Fibroblast of skin of right quadriceps (primary cell): Measurements from ENCODE around the gene ROPN1B.

Experiments used
- DNase-seq: peaks from one replicate; pipeline ENCODE4 v3.0.0-alpha.2; 2013

ROPN1B gene

DNA sequence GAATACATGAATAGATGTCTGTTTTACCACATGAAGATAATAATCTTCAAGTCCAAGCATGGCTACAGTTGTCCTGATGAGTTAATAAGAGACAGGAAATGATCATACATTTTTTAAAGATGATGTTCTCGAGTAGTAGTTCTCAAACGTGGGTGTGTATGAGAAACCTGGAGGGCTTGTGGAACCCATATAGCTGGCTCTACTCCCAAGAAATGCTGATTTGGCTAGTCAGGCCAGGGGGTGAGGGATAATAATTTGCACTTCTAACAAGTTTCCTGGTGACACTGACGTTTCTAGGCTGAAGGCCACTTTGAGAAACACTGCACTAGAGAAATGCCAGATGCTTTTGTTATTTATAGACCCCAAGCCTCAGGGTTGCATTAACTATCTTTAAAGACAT lies 37.0 kb downstream of the ROPN1B start:
- peak; percentile 77 for DNase-seq

DNA sequence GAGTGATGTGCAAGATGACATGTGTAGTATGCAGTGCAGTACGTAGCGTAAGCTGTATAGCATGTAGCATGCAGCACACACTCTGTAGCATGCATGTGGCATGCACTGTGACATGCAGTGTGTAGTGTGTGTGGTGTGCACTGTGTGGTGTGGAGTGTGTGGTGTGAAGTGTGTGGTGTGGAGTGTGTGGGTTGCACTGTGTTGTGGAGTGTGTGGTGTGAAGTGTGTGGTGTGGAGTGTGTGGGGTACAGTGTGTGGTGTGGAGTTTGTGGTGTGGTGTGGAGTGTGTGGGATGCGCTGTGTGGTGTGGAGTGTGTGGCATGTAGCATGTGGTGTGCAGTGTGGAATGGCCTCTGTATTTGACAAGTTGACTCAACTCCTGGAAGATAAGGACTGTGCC lies 39.2 kb downstream of the ROPN1B start:
- no peak for DNase-seq

DNA sequence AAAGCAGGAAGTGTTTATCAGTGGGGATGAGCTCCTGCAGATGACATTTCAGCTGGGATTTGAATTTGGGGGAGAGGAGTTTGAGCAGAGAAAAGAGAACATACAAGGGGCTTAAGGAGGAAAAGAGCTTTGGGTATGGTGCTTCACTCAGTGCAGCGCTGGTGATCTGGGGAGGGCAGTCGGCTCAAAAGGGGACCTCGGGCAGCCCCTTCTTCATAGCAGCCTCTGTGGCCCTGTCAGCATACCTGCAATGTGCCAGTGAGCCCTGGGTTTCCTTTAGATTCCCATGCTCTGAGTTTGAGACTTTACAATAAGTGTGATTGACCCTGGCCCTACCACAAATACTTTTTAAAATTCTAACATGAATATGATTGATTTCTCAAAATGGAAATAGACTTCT lies 40.2 kb downstream of the ROPN1B start:
- DNase-seq, result no peak

DNA sequence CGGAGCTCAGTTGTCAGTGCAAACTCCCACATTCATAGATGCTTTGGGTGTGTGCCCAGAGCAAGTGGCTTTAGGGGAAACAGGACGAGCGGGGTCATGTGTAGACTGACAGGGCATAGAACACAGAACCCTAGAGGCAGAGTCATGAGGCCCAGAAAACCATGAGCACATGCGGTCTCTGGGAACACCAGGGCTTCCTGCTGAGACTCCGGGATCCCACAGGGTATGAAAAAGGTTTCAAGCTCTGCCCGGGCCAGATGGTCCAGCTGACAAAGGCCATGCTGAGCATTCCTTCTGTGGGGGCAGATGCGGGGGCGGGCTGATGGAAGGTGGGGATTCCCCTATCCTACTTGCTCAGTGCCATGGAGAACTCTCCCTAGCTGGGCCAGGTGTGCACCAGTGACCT lies 44.8 kb downstream of the ROPN1B start:
- no peak for DNase-seq

DNA sequence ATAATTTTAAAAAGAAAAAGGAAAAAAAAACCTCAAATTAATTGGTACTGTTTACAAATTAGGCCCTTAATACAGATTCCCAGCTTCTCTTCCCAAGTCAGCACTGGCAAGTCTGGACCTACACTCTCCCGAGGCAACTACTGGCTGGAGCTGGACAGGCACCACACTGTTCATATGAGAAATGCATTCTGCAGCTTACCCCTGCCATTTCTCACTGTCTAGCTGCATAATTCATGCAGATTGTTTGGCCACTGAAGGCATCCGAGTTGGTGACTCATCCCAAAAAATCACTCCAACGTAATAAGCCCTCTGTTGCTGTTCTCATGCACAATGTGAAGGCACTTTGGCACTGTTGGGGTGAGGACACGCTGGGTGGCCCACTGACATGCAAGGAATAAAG lies 45.3 kb downstream of the ROPN1B start:
- DNase-seq, result peak; percentile 52

DNA sequence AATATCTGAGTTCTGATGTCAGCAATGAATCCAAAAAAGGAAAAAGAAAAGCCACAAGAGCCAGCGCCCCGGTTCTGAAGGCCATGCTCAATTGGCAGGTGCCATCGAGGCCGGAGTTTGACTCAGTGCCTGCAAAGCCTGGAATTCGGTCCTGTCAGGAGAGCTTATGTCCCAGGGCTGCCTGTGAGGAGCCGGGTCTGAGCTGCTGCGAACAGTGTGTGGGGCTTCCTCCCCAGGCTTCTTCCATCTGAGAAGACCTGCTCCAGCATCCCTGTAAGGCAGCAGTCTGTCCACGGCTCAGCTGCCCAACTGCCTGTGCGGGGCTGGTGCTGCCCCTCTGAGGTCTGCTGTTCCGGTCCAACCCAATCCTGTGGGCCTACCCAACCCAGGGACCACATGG lies 46.1 kb downstream of the ROPN1B start:
- no peak for DNase-seq

DNA sequence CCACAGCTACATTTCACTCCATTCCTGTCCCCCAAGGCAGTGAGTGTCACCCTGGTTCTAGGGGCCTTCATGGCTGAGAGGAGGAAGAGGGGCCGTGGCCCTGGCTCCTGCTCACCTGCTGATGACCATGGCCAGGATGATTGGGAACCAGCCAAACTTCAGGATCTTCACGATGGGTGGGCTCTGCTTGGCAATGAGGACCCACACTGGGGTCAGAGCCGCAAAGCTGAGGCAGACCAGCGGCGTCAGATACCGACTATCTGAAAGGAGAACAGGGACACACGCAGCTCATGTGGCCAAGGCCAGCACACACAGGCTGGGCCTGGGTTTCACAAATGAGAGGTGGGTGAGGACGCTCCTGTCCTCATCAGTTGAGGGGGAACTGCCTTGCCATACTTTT lies 47.6 kb downstream of the ROPN1B start:
- DNase-seq, result no peak

DNA sequence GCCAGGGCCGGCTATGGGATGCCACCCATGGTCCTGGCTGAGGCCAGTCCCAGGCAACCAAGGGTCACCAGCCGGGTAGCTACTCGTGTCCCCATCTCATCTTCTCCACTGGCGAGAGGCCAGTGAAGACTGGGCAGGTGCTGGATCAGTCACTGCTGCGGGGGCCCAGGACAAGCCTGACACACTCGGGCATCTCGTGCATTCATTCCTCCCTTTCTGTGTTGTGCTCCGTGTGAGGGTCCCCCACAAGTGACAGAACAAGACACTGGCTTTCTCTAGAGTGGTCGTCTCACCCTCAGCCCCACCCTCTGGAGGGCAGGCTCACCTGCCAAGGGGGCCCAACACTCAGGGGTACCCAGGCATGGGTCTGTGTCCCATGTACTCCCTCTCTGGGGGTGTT lies 48.4 kb downstream of the ROPN1B start:
- DNase-seq, result no peak

DNA sequence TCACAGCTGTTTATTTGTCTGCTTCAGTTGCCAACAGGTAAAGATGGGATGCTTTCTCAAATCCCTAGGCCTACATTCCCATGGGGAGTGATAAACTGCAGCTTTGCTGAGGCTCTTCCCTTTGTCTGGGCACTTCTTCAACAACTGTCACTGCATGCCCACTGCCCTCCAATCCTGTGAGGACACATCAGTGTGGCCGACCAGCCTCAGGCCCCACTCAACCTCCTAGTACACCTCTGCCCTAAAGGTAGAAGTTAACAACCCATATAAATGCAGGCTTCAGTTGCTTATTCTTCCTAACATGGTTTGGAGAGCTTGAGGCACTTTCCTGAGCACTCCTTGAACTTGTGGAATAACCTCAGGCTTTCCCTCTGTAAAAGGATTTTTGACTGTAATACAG lies 49.6 kb downstream of the ROPN1B start:
- DNase-seq, result no peak

DNA sequence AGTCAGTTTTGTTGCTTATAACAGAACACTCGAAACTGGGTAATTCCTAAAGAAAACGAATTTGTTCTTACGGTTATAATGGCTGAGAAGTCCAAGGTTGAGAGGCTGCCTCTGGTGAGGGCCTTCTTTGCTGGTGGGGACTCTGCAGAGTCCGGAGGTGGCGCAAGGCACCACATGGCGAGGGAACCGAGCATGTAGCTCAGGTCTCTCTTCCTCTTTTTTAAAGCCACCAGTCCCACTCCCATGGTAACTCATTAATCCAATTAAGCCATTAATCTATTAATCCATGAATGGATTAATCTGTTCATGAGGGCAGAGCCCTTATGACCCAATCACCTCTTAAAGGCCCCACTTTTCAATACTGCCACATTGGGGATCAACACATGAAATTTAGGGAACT lies 50.0 kb downstream of the ROPN1B start:
- no peak for DNase-seq

DNA sequence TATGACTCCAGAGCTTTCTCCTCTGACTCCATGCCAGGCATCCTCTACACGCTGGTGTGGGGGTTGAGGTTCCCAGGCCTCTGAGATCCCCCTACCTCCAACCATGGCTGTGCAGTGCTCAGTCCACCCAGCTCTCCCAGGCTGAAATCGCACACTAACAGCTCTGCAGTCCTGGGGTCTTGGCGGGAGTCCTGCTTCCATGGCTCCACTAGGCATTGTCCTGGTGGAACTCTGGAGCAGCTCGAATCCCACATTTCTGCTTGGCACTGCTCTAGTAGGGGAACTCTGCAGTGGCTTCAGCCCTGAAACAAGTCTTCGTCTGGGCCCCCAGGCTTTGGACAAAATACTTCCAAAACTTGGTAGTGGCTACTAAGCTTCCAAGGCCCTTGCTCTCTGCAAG lies 50.7 kb downstream of the ROPN1B start:
- no peak for DNase-seq

DNA sequence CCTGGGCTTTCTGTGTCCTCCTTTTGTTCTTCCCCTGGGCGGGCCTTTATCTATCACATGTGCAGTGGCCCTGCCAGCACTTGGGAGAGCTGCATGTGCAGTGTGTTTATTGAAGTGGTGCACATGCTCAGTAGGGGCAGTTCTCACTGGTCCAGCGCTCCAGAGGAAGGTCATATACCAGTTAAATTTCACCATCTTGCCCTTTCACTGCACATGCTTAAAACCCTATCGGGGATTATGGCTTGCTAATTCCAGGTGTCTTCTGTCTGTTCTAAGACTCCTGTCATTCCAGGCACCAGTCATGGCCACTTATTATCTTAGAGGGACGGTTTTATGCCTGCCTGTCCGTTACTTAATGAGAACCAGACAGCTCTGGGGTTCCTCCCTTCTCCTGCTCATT lies 52.2 kb downstream of the ROPN1B start:
- no peak for DNase-seq

DNA sequence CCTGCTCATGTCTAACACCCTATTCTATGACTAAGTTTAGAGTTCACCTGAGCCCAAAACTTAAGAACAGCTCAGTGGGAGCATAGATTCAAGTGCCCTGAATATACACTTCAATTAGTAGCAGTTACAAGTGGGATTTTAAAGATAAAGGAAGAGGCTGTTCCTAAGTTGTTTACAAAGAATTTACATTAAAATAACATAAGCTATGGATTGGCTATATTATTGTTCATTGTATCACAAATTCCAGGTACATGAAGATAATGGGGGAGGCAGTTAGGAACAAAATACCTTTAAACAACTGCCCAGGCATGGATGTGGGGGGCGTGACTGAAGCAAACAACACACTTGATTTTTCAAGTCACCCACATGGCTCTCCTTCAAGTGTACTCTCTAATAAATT lies 52.7 kb downstream of the ROPN1B start:
- no peak for DNase-seq

DNA sequence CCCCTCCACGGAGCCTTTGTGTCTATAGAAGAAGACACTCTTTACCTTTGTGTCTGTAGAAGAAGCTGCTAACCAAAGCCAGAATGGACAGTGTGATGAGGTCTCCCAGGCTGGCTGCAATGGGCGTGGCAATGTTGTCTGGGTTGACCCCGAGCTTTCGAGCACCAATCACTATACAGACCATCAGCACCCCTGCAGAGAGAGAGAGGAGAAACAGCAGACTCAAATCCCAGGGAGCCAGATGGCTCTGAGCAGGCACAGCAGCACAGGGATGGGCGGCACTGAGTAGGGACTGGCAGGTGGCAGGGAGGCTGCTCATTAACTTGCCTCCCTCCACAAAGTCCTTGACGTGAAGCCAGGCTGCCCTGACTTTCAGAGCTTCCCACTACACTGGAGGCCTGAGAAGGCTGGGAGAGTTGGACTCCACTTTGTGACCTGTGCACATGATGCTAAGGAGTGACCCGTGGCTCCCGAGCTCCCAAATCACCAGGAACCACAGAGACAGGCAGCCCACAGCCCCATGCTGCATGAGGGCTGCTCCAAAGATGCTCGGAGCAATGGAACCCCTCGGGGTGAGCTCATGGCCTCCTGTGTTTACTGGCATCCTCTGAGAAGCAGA lies 53.9 kb downstream of the ROPN1B start:
- DNase-seq, result no peak

DNA sequence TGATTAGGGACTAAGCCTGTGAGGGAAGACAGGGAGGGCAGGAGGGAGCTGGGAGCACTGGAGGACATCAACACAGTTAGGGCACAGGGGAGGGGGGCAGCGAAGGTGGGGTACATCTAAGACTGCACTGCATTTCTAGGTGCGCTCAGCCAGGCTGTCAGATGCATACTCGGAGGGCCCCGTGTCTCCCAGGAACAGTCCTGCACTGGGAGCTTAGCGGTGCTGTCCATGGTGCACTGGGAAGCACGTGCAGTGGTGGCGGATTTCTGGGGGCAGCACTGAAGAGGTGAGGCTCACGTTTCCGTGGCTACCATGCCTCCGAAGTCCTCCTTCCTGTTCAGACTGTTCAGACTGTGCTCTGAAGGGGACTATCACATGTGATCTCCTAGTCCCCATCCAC lies 54.4 kb downstream of the ROPN1B start:
- DNase-seq, result no peak

DNA sequence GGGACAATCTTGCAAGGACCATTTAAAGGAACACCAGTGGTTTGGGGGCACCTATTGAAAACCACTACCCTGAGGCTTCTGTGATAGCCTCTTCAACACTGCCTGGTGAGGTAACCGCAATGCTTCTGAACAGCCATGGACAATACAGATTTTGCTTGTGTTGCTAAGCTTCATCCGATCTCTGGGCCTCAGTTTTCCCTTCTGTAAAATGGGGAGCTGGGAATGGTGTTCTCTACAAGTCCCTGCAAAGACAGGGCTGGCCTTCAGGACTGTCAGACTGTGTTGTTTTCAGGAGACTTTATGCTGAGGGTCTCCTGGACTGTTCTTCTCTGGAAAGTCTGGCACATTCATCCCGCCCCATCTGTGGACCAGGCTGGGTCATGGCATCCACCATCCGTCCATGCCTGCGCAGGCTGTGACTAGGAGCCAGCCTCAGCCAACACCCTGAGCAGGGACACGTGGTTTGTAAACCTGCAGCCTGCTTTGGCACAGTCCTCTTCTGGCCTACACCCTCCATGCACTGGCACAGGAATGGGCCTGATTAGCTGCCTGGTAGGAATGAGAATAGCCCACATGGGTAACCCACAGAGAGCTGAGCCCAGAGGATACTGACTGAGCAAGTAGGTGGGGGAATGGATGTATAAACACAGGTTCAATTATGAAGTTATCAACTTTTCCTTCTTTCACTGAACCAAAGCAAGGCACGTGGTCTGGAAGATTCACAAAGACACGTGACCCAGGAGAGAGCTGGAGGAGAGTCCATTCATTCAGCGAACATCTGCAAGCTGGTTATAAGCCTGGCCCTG lies 55.3 kb downstream of the ROPN1B start:
- DNase-seq, result no peak

DNA sequence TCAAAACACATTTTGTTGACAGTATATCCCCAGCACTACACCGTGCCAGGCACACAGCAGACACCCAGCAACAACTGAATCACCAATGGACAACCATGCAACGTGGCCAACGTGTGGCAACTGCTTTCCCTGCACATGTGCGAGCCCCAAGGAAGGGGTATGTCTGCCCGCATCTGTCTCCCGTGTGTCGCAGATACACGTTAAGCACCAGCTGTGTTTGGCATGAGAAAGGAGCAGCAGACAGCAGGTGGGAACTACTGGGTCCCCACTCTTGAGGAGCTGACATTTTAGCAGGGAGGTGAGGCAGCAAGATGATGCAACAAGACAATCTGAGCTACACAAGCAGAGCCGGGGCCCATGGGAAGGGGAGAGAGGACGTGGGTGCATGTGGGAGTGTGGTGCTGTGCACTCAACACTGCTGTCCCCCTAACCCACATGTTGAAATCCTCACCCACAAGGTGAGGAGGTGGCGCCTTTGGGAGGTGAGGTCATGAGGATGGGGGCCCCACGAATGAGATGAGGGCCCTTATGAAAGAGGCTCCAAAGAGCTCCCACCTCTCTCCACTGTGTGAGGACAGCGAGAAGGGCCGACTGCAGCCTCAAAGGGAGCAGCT lies 56.2 kb downstream of the ROPN1B start:
- DNase-seq, result no peak

DNA sequence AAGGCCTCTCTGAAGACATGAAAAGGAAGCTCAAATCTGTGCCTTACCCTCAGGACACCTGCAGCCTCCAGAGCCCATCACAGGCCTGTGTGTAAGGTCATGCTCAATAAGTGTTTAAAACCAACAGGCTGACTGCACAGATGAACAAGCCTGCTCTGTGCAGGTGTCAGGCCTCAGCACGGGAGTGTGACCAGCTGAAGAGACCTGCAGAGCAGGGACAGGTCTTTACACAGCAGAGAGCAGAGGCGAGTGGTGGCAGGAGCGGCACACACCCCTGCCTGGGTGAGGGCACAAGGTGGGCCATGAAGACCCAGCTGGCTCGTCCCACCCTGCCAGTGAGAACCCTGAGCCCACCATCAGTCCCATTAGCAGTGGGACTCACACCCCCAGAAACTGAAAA lies 56.9 kb downstream of the ROPN1B start:
- DNase-seq, result no peak

DNA sequence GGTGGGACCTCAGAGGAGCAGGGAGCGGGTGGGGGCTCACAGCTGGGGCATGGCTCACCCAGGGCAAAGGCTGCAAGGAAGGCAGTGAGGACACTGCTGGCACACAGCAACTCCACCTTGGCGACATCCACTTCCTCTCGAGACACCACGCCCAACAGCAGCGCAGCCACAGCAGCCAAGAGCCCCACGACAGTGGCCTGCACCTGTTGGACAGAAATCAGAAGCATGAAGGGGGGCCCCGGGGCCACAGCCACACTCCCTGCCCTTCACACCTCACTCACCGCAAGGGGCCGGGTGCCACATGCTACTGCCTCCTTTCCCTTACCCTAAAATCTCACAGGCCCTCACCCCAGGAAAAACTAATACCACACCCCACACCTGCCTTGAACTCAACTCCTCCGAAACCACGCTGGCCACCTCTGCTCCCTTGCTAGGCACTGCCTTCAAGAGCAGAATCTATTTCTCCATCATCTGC lies 57.3 kb downstream of the ROPN1B start:
- no peak for DNase-seq

DNA sequence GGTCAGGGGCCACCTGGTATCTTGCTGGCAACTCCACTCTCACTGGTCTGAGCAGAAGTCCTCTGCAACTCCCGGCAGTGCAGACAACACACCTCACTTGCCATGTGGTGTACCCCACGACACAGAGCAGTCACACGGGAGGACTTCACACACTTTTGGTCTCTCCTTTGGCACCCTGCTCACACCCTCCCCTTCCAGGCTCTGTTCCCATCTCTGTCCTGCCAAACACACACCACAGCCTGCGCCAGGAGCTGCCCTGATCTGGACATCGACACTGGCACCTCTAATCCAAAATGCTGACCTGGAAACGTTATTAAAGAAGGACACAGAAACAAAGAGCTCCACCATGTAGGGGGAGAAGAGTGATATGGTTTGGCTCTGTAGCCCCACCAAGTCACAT lies 57.8 kb downstream of the ROPN1B start:
- DNase-seq, result no peak

DNA sequence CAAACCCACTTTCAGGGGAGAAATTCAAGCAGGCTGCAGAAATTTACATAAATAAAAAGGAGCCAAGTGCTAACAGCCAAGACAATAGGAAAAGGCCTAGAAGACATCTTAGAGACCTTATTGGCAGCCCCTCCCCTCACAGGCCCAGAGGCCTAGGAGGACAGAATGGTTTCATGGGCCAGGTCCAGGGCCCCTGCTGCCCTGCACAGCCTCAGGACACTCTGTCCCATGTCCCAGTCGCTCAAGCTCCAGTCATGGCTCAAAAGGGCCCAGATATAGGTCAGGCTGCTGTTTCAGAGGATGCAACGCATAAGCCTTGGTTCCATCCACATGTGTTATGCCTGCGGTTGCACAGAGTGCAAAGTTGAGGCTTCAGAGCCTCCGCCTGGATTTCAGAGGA lies 59.1 kb downstream of the ROPN1B start:
- DNase-seq, result no peak

DNA sequence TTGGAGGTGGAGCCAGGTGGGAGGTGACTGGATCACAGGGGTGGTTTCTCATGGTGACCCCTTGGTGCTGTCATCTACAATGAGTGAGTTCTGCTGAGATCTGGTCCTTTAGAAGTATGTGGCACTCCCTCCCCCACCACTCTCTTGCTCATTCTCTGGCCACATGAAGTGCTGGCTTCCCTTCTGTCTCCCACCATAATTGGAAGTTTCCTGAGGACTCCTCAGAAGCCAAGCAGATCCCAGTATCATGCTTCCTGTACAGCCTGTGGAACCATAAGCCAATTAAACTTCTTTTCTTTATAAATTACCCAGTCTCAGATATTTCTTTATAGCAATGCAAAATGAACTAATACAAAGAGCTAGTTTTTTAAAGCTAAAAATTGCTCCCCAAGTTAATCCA lies 60.3 kb downstream of the ROPN1B start:
- DNase-seq, result no peak

DNA sequence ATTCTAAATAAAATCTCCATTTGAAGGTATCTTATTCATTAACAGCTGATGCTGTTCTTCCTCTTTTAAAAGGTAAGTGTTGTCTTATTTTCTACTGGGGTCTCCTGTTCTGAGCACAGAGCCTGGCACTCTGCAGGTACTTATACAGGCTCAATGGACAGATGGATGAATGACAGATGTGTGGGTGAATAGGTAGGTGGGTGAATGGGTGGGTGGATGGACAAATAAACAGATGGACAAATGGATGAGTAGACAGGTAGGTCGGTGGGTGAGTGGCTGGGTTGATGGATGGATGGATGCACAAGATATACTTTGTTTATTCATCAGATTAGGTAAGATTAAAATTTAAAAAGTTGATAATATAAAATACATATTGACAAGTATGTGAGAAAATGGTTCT lies 61.5 kb downstream of the ROPN1B start:
- no peak for DNase-seq

DNA sequence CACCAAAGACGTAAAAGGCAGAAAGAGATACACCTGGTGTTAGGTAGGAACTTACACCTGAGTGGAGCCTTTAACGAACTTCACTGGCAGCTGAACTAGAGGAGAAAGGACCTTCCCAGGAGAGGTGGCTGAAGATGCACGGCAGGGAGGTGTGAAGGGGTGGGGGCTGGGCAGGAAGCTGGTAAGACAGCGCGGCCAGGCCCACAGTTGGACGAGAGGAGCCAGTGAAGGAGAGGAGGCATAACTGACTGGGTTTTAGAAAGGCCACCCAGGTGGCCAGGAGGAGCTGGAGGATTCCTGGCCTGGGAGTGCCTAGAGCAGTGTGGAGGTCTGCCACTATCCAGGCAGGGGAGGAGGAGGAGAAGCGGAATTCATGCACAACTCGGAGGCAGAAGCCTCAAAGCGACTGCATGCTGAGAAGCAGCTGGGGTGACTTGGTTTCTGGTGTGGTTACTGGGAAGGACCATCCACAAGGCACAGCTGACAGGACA lies 63.0 kb downstream of the ROPN1B start:
- DNase-seq, result no peak
